ENCODE data around the gene SYTL2. TPM values are rescaled to one million over a fixed set of nuclear protein-coding genes. Genes with fewer than 3 reads are reported as not detected.

SYTL2 gene
- total and polyA plus RNA-seq, 2 experiments from 2014 or later = 3.4 to 7.2 TPM

- DNase-seq (ENCODE audit: low spot score) (no peak), ATAC-seq (no peak)
- no peaks in the 10 kb centered on the region for H3K36me3 ChIP-seq (ENCODE audit: insufficient read depth)
- no peaks in the 10 kb centered on the region for H3K36me3 Mint-ChIP-seq (ENCODE audit: low read depth)
- TF ChIP-seq STAT1 (IDR thresholded peaks at IDR 0.05; ENCODE audit: unreplicated experiment) (no peak), ZNF114 (CRISPR knock-in tag; IDR thresholded peaks at IDR 0.05) (no peak), ZNF331 (CRISPR knock-in tag; IDR thresholded peaks at IDR 0.05; ENCODE audit: low read depth) (no peak), NANOG (IDR thresholded peaks at IDR 0.05; ENCODE audit: borderline replicate concordance) (no peak), EZH2 (IDR thresholded peaks at IDR 0.05; ENCODE audit: low read depth, unreplicated experiment) (no peak), JUNB (IDR thresholded peaks at IDR 0.05; ENCODE audit: unreplicated experiment) (no peak), ZNF462 (CRISPR knock-in tag; IDR thresholded peaks at IDR 0.05) (no peak), CREB1 (CRISPR knock-in tag; IDR thresholded peaks at IDR 0.05; ENCODE audit: low read depth) (no peak)
- H3K9me3 Mint-ChIP-seq = no peaks in the 10 kb centered on the region
- peaks cover 1% of the 10 kb centered on the region for H3K27me3 Mint-ChIP-seq (ENCODE audit: insufficient read depth, low read depth, poor library complexity)
- no peaks in the 10 kb centered on the region for H3K4me1 ChIP-seq (ENCODE audit: insufficient read depth)
- no peaks in the 10 kb centered on the region for H3F3A ChIP-seq (replicated peaks; ENCODE audit: low read depth)
- H4K20me1 ChIP-seq (replicated peaks; ENCODE audit: insufficient read depth) = no peaks in the 10 kb centered on the region
- H3K4me3 Mint-ChIP-seq = no peak overlapping the region
- H3K4me2 ChIP-seq = no peak overlapping the region
- no peak overlapping the region for H3K27ac Mint-ChIP-seq
- no peaks in the 10 kb centered on the region for H3K9me2 ChIP-seq (ENCODE audit: insufficient read depth)
- H3K4me1 Mint-ChIP-seq = peaks cover 7% of the 10 kb centered on the region; the same call in 2 of the 3 replicates
- no peak overlapping the region for H3K4me3 ChIP-seq
- no peak overlapping the region for H2AFZ ChIP-seq
- no peaks in the 10 kb centered on the region for H3K79me2 ChIP-seq (replicated peaks; ENCODE audit: insufficient read depth)
- H3K27ac ChIP-seq (ENCODE audit: low read depth) = no peak overlapping the region
- H3K27me3 ChIP-seq (ENCODE audit: insufficient read depth) = no peaks in the 10 kb centered on the region
Measured at GRCh38 chr11:85697747-85698146, 113.2 kb downstream of the SYTL2 start.

Measured in GM23338 (cell line).